GM19099 (cell line): ENCODE data around the gene MYOD1.

Experiments
- POLR2A ChIP-seq: IDR thresholded peaks from 3 replicates; pipeline ENCODE4 v1.6.1; 2011; ENCODE audit warnings: low read depth; ENCODE audit not compliant: insufficient read length; ENCODE audit errors: extremely low read depth

The MYOD1 gene

DNA sequence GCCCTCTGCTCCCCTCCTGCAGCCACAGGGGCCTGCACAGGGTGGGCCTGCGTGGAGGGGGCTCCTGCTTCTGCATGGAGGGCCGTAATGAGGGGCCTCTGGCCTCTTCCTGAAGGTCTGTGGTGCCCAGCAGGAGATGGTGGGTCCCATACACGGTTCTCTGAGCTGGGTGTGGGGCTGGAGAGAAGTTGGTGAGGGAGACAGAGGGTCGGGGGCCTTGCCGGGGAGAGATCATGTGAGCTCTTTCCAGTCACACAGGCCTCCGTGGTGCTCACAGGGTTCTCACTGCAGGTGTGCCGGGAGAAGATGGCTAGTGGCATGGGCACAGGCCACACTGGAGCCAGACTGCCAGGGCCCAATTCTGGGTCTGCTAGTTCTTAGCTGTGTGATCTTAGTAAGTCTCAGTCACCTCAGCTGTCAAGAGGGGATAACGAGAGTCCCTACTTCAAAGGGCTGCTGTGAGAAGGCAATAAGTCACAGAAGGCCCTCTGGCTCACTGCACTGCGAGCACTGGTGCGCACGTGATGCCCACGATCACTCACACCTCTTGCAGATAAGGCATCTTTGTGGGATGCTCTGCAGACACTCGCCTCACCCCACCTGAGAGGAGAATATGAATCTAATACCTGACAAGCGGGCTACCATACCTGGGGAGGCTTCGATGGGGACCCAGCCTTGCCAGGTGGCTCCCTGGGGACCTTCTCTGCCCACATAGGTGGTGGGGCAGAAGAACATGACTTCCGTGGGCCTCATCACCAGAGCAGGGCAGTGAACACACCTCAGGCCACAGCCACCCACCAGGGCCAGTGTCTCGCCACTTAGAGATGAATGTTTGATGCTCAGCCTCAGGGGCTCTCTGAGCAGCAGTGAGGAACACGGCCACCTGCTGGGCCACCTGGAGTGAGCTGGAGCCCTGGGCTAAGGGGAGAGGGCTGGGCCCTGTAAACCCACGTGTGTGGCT, 29.7 kb downstream of the MYOD1 start:
- no peak for TF ChIP-seq POLR2A

DNA sequence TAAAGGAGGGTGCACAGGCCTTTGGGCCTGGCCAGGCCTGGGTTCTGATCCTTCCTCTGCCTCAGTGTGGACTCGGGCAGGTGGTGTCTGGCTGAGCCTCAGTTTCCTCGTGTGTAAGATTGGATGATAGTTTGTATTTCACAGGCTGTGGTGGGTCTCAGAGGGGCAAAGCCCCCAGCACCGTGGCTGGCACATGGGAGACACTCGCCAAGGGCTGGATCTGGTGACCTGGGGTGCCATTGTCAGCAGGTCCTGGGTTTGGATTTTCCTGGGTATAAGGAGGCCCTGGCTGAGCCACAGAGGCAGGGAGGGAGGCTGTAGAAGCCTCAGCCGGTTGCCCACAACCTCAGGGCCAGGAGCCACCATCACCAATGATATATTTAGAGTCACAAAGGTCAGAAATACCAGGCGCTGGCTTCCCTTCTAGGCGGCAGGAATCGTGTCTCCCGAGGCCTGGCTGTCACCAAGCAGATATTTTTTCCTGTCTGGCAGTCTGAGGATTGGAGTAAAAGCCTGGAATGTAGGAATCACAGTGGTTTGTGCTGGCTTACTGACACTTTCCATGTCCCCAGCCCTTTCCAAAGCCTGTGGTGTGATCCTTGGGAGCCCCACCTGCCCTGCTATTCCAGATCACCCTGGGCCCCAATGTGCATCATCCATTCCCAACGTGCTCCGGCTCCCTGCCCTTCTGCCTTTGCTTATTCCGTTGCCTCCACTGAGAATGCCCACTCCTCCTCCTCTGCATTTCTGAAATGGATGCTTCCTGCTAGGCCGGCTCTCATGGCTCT, 30.8 kb downstream of the MYOD1 start:
- no peak for TF ChIP-seq POLR2A

DNA sequence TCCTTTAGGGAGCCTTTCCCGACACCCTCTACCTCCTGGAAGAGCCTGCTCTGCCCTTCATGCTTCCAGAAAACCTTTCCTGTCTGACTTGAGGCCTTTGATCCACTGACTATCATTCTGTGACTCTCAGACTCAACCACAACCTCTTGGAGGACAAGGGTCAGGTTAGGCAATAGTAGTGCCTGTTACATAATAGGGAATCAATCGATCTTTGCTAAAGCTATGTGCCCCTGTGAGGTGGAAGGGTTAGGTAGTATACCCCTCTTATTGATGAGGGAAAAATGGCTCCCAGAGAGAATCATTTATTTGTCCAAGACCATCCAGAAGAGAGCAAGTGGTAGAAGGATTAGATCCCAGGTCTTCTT, 31.4 kb downstream of the MYOD1 start:
- TF ChIP-seq POLR2A, result no peak

DNA sequence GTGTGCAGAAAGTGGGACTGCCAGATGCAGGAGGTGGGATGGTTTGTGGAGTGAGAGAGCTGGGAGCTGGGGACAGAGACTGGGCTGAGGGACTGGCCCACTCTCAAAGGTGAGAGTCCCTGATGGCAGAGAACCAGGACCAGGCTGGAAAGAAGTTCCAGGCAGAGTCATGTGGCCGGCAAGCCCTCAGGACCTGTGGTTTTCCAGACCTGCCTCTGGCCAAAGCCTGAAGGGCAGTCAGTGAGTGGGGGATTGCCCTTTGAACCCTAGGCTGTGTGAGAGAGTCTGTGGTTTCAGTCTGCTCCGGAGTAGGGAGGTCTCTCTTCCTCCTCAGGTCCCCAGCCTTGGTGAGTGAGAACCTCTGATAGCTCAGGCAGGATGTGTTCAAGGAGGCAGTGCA, 32.2 kb downstream of the MYOD1 start:
- no peak for TF ChIP-seq POLR2A

DNA sequence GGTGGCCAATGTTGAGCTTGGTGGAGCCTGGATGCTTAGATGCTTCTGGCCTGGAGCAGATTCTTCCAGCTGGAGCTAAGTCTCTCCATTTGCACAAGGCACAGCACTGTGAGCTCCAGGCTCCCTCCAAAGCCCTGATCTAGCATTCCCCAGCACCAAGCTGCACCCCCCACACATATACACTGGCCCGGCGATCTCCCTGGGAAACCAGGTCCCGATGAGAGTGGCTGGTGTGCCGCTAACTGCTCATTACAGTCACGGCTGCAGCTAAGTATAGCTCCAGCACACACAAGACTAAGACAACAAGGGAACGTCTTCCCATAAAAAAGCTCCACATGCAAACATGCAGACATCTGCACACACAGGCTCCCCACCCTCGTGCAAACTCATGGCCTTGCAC, 32.8 kb downstream of the MYOD1 start:
- TF ChIP-seq POLR2A, result no peak

DNA sequence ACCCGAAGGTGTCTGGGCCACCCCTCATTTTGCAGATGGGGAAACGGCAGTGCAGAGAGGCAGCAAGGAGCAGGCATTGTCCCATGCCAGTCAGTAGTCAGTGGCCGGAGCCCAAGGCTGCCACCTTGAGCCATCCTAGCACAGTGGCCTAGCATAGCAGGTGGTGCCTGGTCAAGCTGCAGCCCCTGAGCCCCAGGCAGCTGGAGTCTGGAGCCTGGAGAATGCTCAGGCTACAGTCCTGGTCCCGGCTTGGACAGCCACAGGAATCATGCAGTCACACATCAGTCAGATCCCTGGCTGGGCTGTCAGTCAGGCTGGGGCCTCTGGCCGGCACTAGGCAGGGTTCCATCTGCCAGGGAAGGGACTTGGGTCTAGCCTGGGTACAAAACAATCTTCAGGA, 33.8 kb downstream of the MYOD1 start:
- no peak for TF ChIP-seq POLR2A

DNA sequence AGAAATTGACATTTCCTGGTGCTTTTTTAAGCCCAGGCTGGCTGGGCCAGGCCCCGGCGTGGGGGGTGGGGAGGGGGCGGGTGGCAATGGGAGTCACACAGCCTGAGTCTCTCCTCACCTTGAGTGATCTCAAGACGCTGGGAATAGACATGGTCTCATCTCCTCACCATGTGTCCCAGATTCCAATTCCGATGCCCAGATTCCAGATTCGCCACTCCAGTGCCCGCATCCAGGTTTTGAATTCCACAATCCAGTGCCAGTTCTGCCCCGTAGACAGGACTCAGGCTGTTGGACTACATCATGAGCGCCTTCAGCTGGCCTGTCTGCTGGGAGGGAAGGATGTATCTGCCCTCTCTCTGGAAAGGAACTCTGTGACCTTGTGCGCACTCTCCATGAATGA, 34.3 kb downstream of the MYOD1 start:
- TF ChIP-seq POLR2A, result no peak

DNA sequence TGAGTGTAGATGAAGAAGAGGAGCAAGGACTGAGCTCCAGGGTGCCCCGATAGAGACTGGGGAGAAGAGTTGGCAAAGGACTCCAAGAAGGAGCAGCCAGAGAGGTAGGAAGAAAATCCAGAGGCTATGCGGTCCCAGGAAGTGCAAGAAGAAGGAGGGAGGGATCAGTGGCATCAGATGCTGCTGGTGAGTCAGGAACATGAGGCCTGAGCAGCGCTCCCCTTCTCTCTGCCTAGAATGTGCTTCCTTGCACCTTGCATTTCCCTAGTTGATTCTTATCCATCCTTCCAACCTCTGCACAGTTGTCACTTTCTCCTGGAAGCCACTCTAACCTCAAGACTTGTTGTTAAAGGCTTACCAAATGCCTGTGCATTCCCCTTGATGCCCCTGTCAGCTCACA, 36.5 kb downstream of the MYOD1 start:
- TF ChIP-seq POLR2A, result no peak

DNA sequence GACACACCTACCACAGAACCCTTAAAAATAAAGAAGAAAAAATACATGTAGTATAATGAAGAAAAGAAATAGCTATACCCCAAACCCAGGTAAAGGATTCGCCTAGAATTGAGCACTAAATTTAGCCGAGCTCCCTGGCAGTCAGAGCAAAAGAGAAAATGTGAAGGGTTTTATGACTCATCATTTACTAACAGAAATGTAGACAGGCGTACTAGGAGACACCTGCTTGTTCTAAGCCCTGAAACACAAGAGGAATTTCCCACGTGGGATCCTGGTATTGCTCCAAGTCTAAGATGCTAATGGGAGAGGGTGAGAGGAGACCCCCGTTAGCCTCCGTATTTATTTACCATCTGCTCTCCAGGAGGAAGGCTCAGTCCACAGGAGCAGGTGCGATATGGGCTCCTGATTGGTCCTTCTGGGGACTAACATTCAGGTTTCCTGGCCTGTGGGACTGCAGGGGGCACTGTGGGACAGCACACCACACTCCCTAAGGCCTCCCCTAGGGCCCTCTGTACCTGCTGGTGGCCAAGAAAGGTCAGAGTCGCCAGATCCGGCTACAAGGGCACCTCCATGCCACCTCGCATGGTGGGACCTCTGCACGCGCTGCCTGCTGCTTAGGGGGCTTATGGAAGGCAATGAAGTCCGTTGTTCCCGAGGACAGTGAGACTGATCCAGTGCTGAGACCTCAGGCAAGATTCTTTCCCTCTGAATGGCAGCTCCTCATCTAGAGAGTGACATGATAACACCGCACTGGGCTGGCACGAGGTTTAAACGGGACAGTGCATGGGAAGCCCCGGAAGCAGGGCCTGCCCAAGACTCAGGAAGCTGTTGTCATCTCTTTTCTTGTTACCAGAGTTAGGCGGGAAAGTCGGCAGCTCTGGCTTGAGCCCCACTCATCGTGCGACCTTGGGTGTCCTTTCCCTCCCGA, 41.0 kb downstream of the MYOD1 start:
- no peak for TF ChIP-seq POLR2A

DNA sequence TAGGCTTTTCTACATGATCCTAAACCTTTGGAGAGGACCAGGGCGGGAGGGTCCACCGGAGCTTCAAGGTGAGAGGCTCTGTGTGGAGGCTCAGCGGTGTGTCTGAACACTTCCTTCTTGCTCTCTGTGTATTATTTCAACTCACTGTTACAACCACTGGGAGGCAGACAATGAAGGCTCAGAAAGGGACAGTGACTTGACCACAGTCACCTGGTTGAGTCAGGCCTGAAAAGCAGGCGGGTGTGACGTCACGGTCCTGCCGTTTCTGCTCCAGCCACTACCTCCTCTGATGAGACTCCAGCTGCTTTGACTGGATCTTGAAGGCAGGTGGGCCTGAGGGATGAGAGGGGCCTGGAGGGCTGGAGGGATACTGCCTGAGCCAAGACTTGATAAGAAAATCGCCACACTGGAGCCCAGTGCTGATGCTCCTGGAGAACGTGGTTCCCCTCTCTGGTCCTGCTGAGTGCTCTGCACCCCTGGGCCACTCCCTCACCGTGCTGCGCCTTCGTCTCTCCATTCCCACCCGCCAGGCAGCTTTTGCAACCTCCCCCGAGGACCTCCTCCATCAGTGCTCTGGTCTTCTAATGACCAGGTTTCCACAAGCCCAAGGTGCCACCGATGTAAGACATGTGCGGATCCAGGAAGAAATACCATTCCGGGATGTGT, 43.1 kb downstream of the MYOD1 start:
- TF ChIP-seq POLR2A, result no peak

DNA sequence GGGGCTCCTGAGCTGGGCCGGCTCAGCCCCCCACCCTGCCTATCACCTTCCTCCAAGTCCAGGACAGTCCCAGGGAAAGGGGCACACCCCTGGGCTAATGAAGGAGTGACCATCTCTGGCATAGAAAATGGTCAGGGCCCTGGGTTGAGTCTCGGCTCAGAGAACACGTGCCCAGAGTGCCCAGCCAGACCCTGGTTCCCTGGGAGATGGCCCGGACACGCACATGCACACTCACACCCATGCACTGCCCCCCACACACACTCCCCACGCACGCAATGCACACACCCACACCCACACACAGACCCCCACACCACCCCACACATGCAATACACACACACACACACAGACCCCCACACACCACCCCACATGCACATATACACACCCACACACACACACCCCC, 43.9 kb downstream of the MYOD1 start:
- no peak for TF ChIP-seq POLR2A

DNA sequence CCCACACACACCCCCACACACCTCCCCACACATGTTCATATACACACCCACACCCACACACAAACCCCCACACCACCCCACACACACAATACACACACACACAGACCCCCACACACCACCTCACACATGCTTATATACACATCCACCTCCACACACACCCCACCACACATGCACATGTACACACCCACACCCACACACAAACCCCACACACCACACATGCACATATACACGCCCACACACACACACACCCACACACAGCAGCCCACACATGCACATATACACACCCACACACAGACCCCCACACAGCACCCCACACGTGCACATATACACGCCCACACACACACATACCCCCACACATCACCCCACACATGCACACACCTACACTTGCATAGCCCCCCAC, 44.3 kb downstream of the MYOD1 start:
- no peak for TF ChIP-seq POLR2A

DNA sequence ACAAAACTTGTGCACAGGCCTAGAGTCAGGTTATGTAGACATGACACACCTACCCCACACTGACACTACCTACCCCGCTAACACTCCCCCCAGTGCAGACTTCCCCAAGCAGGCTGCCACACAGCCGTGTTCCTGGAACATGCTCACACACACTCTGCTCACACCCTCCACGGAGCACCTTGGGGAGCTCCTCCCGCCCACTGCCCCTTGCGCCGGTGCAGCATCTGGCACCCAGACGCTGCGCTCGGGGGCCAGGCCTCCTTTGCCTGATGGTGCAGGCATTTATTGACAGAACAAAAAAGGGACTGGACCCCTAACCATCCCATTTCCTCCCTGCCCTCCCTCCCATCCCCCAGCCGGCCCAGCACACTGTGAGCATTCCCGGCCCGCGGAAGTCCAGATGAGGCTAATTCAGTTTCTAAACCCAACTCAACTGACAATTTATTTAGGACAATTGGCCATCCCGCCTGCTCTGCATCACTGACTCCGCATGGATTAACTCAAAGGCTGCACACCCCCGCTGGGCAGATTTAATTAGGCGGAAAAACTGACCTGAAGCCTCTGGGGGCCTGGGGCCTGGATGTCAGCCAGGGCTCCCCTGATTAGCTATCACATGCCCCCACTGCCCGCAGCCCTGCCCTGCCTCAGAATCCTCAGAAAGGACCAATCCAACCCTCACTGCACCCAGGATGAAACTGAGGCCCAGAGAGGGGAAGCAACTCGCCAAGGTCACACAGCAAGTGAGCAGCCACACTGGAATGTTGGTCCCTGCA, 45.3 kb downstream of the MYOD1 start:
- no peak for TF ChIP-seq POLR2A
